ENCODE measurements around the gene HASPIN.

DNA sequence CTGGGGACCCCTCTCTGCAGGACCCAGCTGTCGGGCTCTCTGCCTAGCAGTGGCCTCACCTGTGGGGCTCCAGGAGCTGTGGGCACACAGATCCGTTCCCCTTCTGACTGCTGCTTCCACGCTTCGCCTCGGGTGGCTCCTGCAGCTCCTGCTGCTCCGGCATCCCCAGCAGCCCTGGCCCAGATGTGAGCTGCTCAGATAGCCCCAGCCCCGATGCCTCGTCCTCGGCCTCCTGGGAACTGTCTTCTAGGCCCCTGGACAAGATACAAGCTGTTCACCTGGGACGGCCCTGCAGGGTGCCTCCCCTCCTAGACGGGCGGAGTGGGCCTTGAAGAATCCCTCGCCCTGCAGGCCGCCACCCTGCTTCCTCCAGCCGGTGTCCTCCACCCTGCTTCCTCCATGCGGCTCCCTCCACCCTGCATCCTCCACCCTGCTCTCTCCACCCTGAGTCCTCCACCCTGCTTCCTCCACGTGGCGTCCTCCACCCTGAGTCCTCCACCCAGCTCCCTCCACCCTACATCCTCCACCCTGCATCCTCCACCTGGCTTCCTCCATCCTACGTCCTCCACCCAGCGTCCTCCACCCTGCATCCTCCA, 44.1 kb upstream of the HASPIN start:
- TF ChIP-seq TEAD2 (CRISPR knock-in tag; IDR thresholded peaks at IDR 0.05): no peak
- no peak for TF ChIP-seq CHD2 (IDR thresholded peaks at IDR 0.05; ENCODE audit: low read depth, low read length)
- TF ChIP-seq, protein P1, sequence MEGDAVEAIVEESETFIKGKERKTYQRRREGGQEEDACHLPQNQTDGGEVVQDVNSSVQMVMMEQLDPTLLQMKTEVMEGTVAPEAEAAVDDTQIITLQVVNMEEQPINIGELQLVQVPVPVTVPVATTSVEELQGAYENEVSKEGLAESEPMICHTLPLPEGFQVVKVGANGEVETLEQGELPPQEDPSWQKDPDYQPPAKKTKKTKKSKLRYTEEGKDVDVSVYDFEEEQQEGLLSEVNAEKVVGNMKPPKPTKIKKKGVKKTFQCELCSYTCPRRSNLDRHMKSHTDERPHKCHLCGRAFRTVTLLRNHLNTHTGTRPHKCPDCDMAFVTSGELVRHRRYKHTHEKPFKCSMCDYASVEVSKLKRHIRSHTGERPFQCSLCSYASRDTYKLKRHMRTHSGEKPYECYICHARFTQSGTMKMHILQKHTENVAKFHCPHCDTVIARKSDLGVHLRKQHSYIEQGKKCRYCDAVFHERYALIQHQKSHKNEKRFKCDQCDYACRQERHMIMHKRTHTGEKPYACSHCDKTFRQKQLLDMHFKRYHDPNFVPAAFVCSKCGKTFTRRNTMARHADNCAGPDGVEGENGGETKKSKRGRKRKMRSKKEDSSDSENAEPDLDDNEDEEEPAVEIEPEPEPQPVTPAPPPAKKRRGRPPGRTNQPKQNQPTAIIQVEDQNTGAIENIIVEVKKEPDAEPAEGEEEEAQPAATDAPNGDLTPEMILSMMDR (CRISPR knock-in tag; IDR thresholded peaks at IDR 0.05): no peak
- no peak for TF ChIP-seq EZH2 (conservative IDR thresholded peaks at IDR 0.05; ENCODE audit: low read depth, low read length)

Measured in HepG2 (cell line).